Erythroblast (primary cell): Measurements from ENCODE around the gene RBCK1.
"Not testable (repeated sequence)": the region's sequence is repeated elsewhere in the genome, so short reads cannot be mapped to it uniquely, and the experiment has no call there.

Source experiments
- DNase-seq, 2 experiments: peaks; one replicate each; lab custom pipeline; 2025; lab: John Stamatoyannopoulos, UW
- GATA1 ChIP-seq: IDR thresholded peaks from 2 replicates; pipeline ENCODE4 v1.6.1; 2011; ENCODE audit warnings: low read depth, mild to moderate bottlenecking, control low read depth, low read length, moderate library complexity
- POLR2A ChIP-seq: IDR thresholded peaks from 2 replicates; pipeline ENCODE4 v1.6.1; 2011; ENCODE audit warnings: mild to moderate bottlenecking, low read length

The RBCK1 gene

GRCh38 chr20:458776-459175 lies 50.7 kb downstream of the RBCK1 start:
- no peak for TF ChIP-seq GATA1
- TF ChIP-seq POLR2A = no peak
- peak in 1 of 2 experiments; percentile 33 for DNase-seq

GRCh38 chr20:460180-460579 lies 52.1 kb downstream of the RBCK1 start:
- peak; percentile 92 to 94 for DNase-seq
- TF ChIP-seq POLR2A (peak; percentile 32), GATA1 (no peak)

GRCh38 chr20:460707-461106 lies 52.6 kb downstream of the RBCK1 start:
- DNase-seq = peak; percentile 65 to 75
- TF ChIP-seq GATA1 (no peak), POLR2A (no peak)

- peak; percentile 80 to 85 for DNase-seq
- TF ChIP-seq POLR2A = no peak
- TF ChIP-seq GATA1 = no peak
Measured at GRCh38 chr20:461254-462198, 53.4 kb downstream of the RBCK1 start.

- DNase-seq = peak; percentile 91 to 95
- no peak for TF ChIP-seq GATA1
- TF ChIP-seq POLR2A = peak; percentile 89
Measured at GRCh38 chr20:462199-462991, 54.3 kb downstream of the RBCK1 start, which contains the start of gene TBC1D20. TBC1D20 (minus strand) TSS chr20:462533; CDS start chr20:462405, 128 bp downstream.

DNA sequence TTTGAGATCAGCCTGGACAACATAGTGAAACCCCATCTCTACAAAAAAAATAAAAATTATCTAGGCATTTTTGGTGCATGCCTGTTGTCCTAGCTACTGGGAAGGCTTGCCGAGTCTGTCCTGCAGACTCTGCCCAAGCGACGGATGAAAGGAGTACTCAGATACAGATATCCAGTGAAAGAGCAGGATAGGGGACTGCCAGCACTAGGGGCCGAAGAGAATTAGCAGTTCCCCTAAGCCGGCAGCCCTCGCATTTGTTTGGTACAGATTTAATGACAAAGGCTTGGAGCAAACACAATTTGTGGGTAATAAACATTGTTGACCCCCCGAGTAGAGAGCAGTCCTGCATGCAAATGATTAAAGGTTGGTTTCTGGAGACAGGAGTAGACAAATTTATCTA lies 59.7 kb downstream of the RBCK1 start:
- TF ChIP-seq POLR2A (no peak), GATA1 (no peak)
- DNase-seq = no peak

- DNase-seq = no peak
- TF ChIP-seq POLR2A = no peak
- no peak for TF ChIP-seq GATA1
Measured at GRCh38 chr20:469746-470490, 61.8 kb downstream of the RBCK1 start.

DNA sequence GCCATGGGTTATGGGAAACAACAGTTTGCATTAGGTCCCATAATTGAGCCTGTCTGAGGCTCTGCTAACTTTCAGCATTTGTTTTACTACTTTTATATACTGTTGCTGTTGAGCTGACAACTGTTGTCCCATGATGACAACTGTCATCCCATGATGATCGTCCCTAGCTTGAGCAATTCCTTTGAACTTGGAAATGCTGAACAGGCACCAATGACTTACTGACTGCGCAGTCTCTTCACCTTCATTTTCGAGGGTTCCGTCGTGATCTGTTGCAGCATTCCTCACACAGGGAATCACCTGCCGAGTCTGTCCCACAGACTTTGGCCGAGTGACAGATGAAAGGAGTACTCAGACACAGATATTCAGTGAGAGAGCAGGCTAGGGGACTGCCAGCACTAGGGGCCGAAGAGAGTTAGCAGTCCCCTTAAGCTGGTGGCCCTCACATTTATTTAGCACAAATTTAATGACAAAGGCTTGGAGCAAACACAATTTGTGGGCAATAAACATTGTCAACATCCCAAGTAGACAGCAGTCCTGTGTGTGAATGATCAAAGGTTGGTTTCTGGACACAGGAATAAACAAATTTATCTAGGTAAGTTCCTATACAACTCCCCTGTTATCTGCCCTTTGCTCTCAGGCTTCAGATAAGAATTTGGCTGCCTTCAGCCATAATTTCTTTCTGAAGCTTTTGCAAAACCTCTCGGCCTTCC lies 64.2 kb downstream of the RBCK1 start:
- DNase-seq = no peak
- TF ChIP-seq POLR2A (no peak), GATA1 (no peak)

GRCh38 chr20:472889-473292 lies 64.8 kb downstream of the RBCK1 start:
- DNase-seq = no peak
- TF ChIP-seq POLR2A (no peak), GATA1 (no peak)

GRCh38 chr20:474581-474980 lies 66.5 kb downstream of the RBCK1 start:
- TF ChIP-seq POLR2A (no peak), GATA1 (no peak)
- DNase-seq = no peak

DNA sequence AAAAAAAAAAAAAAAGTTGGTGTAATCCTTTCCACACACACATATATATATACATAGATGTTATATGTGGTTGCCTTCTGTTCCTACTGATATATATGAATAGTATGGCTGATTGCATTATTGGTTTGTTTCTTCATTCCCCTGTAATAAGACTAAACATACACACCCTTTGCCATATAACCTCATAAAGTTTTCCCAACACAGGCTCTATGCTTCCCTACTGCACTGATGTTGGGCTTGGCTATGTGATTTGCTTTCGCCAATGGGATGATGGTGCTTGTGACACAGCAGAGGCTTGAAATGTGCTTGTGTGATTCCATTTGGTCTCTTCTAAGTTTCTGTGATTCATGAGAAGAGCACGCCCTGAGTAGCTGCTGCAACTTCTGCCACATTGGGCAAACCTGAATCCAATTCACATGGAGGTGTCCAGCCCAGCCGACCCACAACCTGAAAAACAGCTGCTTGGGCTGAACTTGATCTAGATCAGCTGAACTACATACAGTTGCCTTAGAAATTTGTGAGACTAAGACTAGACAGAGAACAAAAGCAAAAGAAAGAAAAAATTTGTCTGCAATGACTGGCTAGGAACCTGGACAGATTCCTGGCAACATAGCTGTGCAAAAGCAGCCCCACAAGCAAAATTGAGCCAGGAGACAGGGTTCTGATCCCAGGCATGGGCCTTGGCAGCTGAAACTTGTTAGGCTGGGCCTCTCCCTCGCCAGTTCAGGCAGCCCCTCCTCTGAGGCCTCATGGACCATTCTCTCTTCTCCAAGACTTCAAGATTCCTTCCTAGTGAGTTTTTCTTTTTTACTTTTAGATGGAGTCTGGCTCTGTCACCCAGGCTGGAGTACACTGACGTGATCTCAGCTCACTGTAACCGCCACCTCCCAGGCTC lies 67.6 kb downstream of the RBCK1 start:
- no peak for DNase-seq
- TF ChIP-seq POLR2A (no peak), GATA1 (no peak)

- DNase-seq = not testable (repeated sequence)
Measured at GRCh38 chr20:476561-477249, 68.6 kb downstream of the RBCK1 start.
